ENCODE results near the gene PSMD6. TPM values are rescaled to one million over a fixed set of nuclear protein-coding genes. Genes with fewer than 3 reads are reported as not detected.

The PSMD6 gene
- polyA plus RNA-seq, 1 experiment = 47.8 TPM

GRCh38 chr3:64038253-64038767 is 15.0 kb upstream of the PSMD6 start:
- ChIA-PET CTCF (interaction anchor here (0.7 to 3.5 kb wide), 5 partner anchors 7 to 425 kb away, joined by 3 to 13 read pairs (median 4); no protein-coding TSS in a partner anchor), POLR2A (no interaction called here)
- H3K36me3 ChIP-seq (ENCODE audit: control insufficient read depth, insufficient read depth, low read length) = no peaks in the 10 kb centered on the region
- H3K27me3 ChIP-seq (ENCODE audit: control insufficient read depth, insufficient read depth, low read length) = no peaks in the 10 kb centered on the region
- DNase-seq (ENCODE audit: low read depth) = no peak
- no peak for TF ChIP-seq CTCF (IDR thresholded peaks at IDR 0.05; ENCODE audit: insufficient read depth, low read depth, low read length)
- H3K4me3 ChIP-seq (ENCODE audit: low read depth, low read length) = no peak overlapping the region

DNA sequence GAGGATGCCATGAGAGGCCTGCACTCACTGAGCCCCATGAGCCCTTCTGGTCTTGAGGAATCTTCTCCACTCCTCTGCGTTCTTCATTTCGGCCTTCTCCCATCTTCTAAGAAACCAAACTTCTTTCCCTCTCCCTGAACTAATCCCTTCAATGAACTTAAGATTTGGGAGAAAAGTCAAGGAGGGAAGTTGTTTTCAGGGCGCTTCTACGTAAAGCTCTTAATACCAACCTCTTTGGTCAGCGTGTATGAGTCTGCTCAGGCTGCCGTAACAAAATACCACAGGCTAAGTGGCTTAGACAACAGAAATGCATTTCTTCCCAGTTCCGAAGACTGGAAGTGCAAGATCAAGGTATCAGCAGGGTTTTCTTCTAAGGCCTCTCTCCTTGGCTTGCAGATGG is 13.8 kb upstream of the PSMD6 start:
- ChIA-PET POLR2A (no interaction called here), CTCF (interaction anchor here (1.5 to 2.0 kb wide), 2 partner anchors 187 to 198 kb away, joined by 3 to 4 read pairs; no protein-coding TSS in a partner anchor)
- no peaks in the 10 kb centered on the region for H3K36me3 ChIP-seq (ENCODE audit: control insufficient read depth, insufficient read depth, low read length)
- no peak for DNase-seq (ENCODE audit: low read depth)
- no peak overlapping the region for H3K4me3 ChIP-seq (ENCODE audit: low read depth, low read length)
- no peaks in the 10 kb centered on the region for H3K27me3 ChIP-seq (ENCODE audit: control insufficient read depth, insufficient read depth, low read length)
- TF ChIP-seq CTCF (IDR thresholded peaks at IDR 0.05; ENCODE audit: insufficient read depth, low read depth, low read length) = no peak

DNA sequence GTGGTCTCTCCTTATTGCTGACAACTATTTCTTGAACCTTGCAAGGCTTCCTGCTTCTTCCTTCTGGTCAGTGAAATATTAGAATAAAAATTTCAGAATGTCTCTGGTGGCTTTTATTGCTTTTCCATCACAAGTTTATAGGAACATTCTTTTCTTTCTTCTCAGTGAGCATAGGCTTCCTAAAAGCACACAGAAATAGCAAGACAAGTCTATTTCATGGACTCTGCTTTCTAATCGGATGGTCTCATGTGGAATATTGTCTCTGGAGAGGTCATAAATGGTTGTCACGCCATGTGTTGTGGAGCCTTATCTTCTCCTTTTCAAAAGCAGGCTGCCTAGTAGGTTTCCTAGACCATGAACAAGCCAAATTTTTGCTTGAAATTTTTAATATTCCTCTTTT is 9.8 kb upstream of the PSMD6 start:
- Histone ChIP-seq H3K36me3 (ENCODE audit: control insufficient read depth, insufficient read depth, low read length) (no peaks in the 10 kb centered on the region), H3K27me3 (ENCODE audit: control insufficient read depth, insufficient read depth, low read length) (peaks cover 3% of the 10 kb centered on the region; the same call in 1 of the 2 replicates), H3K4me3 (ENCODE audit: low read depth, low read length) (no peak overlapping the region)
- no peak for DNase-seq (ENCODE audit: low read depth)
- TF ChIP-seq CTCF (IDR thresholded peaks at IDR 0.05; ENCODE audit: insufficient read depth, low read depth, low read length) = no peak
- CTCF ChIA-PET = interaction anchor here (1.4 to 12.5 kb wide), 5 partner anchors 9 to 452 kb away, joined by 4 to 123 read pairs (median 5); partner anchors contain the start of gene PSMD6
- POLR2A ChIA-PET = no interaction called here

- Histone ChIP-seq H3K36me3 (ENCODE audit: control insufficient read depth, insufficient read depth, low read length) (no peaks in the 10 kb centered on the region), H3K27me3 (ENCODE audit: control insufficient read depth, insufficient read depth, low read length) (peaks cover 6% of the 10 kb centered on the region), H3K4me3 (ENCODE audit: low read depth, low read length) (no peak overlapping the region)
- CTCF ChIA-PET = interaction anchor here (0.6 to 12.5 kb wide), 25 partner anchors 8 to 458 kb away, joined by 3 to 123 read pairs (median 5); partner anchors contain the start of genes PRICKLE2, PSMD6 and SCAANT1
- no peak for TF ChIP-seq CTCF (IDR thresholded peaks at IDR 0.05; ENCODE audit: insufficient read depth, low read depth, low read length)
- POLR2A ChIA-PET = no interaction called here
- DNase-seq (ENCODE audit: low read depth) = no peak
Observed at GRCh38 chr3:64031540-64032508, 8.5 kb upstream of the PSMD6 start.

DNA sequence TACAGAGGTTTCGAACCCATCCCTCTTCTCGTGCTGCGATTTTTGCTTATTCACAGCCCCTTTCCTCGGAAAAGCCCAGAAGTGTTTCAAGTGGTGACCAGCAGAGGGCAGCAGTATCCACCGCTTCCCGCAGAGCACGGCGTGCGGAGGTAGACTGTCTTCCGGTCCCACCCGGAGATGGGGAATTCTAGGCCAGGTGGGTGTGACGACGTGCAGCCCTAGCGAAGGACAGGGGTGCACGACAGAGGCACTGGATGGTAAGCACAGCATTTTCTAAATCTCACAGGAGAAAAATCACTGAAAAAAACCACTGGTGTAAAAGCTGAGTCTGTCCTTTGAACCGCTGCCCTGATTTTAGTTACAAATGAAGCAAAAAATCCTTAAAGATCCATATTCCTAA is 7.4 kb upstream of the PSMD6 start:
- DNase-seq (ENCODE audit: low read depth) = no peak
- POLR2A ChIA-PET = no interaction called here
- peak; percentile 84 for TF ChIP-seq CTCF (IDR thresholded peaks at IDR 0.05; ENCODE audit: insufficient read depth, low read depth, low read length)
- H3K36me3 ChIP-seq (ENCODE audit: control insufficient read depth, insufficient read depth, low read length) = no peaks in the 10 kb centered on the region
- peaks cover 6% of the 10 kb centered on the region for H3K27me3 ChIP-seq (ENCODE audit: control insufficient read depth, insufficient read depth, low read length)
- CTCF ChIA-PET = interaction anchor here (0.6 to 12.5 kb wide), 38 partner anchors 9 to 472 kb away, joined by 3 to 123 read pairs (median 3); partner anchors contain the start of genes PRICKLE2 and SCAANT1
- H3K4me3 ChIP-seq (ENCODE audit: low read depth, low read length) = no peak overlapping the region
